ENCODE data around the gene DAAM2. TPM values are rescaled to one million over a fixed set of nuclear protein-coding genes. Genes with fewer than 3 reads are reported as not detected.

DAAM2 gene
- polyA plus RNA-seq, 2 of the 4 experiments (the other 2 are of a cell fraction) = not detected

- DNase-seq (ENCODE audit: low read depth in 1 of 2, low spot score in 1 of 2) (no peak), ATAC-seq (no peak), FAIRE-seq (no peak)
- no peak overlapping the region for H3K27ac ChIP-seq
- H3K4me2 ChIP-seq = no peak overlapping the region
- ChIA-PET CTCF (no interaction called here), POLR2A (no interaction called here)
- TF ChIP-seq MAZ (IDR thresholded peaks at IDR 0.05; ENCODE audit: borderline replicate concordance, low read depth, low read length) = no peak
- TF ChIP-seq CHD4 (IDR thresholded peaks at IDR 0.05; ENCODE audit: borderline replicate concordance) = no peak
- TF ChIP-seq ZNF302 (CRISPR knock-in tag; IDR thresholded peaks at IDR 0.05) = no peak
- no peaks in the 10 kb centered on the region for H3K9me3 ChIP-seq
- no peak overlapping the region for H3K4me3 ChIP-seq
- no peaks in the 10 kb centered on the region for H3K4me1 ChIP-seq
- 7% methylated on average over 2 of the region's 3 CpGs for WGBS (ENCODE audit: missing lambda C conversion rate)
Observed at GRCh38 chr6:39841291-39841690, 49.1 kb downstream of the DAAM2 start.

- no peaks in the 10 kb centered on the region for H3K9me3 ChIP-seq
- TF ChIP-seq BCL3 (IDR thresholded peaks at IDR 0.05) (no peak), RARB (CRISPR knock-in tag; IDR thresholded peaks at IDR 0.05) (no peak), JUN (IDR thresholded peaks at IDR 0.05) (no peak), HOXB13 (CRISPR knock-in tag; IDR thresholded peaks at IDR 0.05; ENCODE audit: low read depth) (no peak), USF2 (IDR thresholded peaks at IDR 0.05) (no peak), EHMT2 (IDR thresholded peaks at IDR 0.05; ENCODE audit: low read depth) (no peak), PBX3 (IDR thresholded peaks at IDR 0.05) (no peak), PHF8 (IDR thresholded peaks at IDR 0.05; ENCODE audit: borderline replicate concordance, low read depth) (no peak), NR3C1 (IDR thresholded peaks at IDR 0.05) (no peak), HES2 (IDR thresholded peaks at IDR 0.05) (no peak), CEBPB (IDR thresholded peaks at IDR 0.05) (no peak), RFX5 (IDR thresholded peaks at IDR 0.05) (no peak), NPAS2 (CRISPR knock-in tag; IDR thresholded peaks at IDR 0.05; ENCODE audit: borderline replicate concordance) (no peak), MAFK (IDR thresholded peaks at IDR 0.05; ENCODE audit: partially characterized antibody) (no peak), HMGXB4 (CRISPR knock-in tag; IDR thresholded peaks at IDR 0.05; ENCODE audit: borderline replicate concordance) (no peak), ATOH8 (CRISPR knock-in tag; IDR thresholded peaks at IDR 0.05; ENCODE audit: low read depth) (no peak), EP300 (IDR thresholded peaks at IDR 0.05) (no peak), GATA3 (IDR thresholded peaks at IDR 0.05; ENCODE audit: borderline replicate concordance) (no peak)
- FAIRE-seq = no peak
- no peak for ATAC-seq
- no peak overlapping the region for H3K4me2 ChIP-seq
- H3K4me3 ChIP-seq = no peak overlapping the region
- ChIA-PET POLR2A (no interaction called here), CTCF (no interaction called here)
- no peak overlapping the region for H3K27ac ChIP-seq
- DNase-seq (ENCODE audit: low read depth in 1 of 2, low spot score in 1 of 2) = no peak
- 67% methylated on average over 4 of the region's 4 CpGs for WGBS (ENCODE audit: missing lambda C conversion rate)
- no peaks in the 10 kb centered on the region for H3K4me1 ChIP-seq
Observed at GRCh38 chr6:39841923-39842322, 49.7 kb downstream of the DAAM2 start.
